Natural killer cell (primary cell): Measurements from ENCODE around the gene OGT. TPM values are rescaled to one million over a fixed set of nuclear protein-coding genes. Genes with fewer than 3 reads are reported as not detected.

ENCODE experiments used
- ATAC-seq, 3 donors: fragments of 150-1000 bp in 2 of 3; fragments of 200-7000 bp in 1 of 3; cut with Tn5 transposase; 1 replicate in 1 of 3; 2 replicates in 2 of 3; pipeline ENCODE4 v1.10.0; 2021; ENCODE audit warnings: mild to moderate bottlenecking in 2 of 3, moderate library complexity in 2 of 3
- DNase-seq, 2 donors: peaks; one replicate each; pipeline versions ENCODE4 v3.0.0 to v3.0.0-alpha.2; 2013 to 2021; ENCODE audit warnings: mixed read lengths in 1 of 2
- H3K27ac ChIP-seq: one replicate; pipeline ENCODE4 v1.5.1; 2013; ENCODE audit warnings: mild to moderate bottlenecking, low read length
- H3K27me3 ChIP-seq: one replicate; pipeline ENCODE4 v1.6.1; 2013; ENCODE audit warnings: low read length; ENCODE audit not compliant: control insufficient read depth, insufficient read depth
- H3K36me3 ChIP-seq: one replicate; pipeline ENCODE4 v1.6.1; 2013; ENCODE audit warnings: low read length; ENCODE audit not compliant: control insufficient read depth, insufficient read depth
- H3K4me1 ChIP-seq: one replicate; pipeline ENCODE4 v1.6.1; 2013; ENCODE audit warnings: low read length; ENCODE audit not compliant: control insufficient read depth, insufficient read depth
- H3K4me3 ChIP-seq: one replicate; pipeline ENCODE4 v1.5.1; 2013; ENCODE audit warnings: low read length
- H3K9me3 ChIP-seq: one replicate; pipeline ENCODE4 v1.6.1; 2013; ENCODE audit warnings: low read length; ENCODE audit not compliant: control insufficient read depth, insufficient read depth
- H3K27ac Mint-ChIP-seq, 2 donors: one replicate each; pipeline ENCODE4 v1.8.0; 2022; ENCODE audit warnings: mild to moderate bottlenecking in 2 of 2, mixed read lengths in 2 of 2, moderate library complexity in 1 of 2
- H3K27me3 Mint-ChIP-seq, 2 donors: one replicate each; pipeline ENCODE4 v1.8.0; 2022; ENCODE audit warnings: low read depth in 2 of 2, mixed read lengths in 2 of 2
- H3K36me3 Mint-ChIP-seq: one replicate; pipeline ENCODE4 v1.8.0; 2022; ENCODE audit warnings: mixed read lengths
- H3K4me1 Mint-ChIP-seq, 2 donors: one replicate each; pipeline ENCODE4 v1.8.0; 2022; ENCODE audit warnings: mixed read lengths in 2 of 2
- H3K4me3 Mint-ChIP-seq: one replicate; pipeline ENCODE4 v1.8.0; 2022; ENCODE audit warnings: mild to moderate bottlenecking, moderate library complexity, mixed read lengths
- H3K9me3 Mint-ChIP-seq, 2 donors: one replicate each; pipeline ENCODE4 v1.8.0; 2022; ENCODE audit warnings: mixed read lengths in 2 of 2
- CTCF ChIP-seq: fragments of 200-600 bp; IDR thresholded peaks from one replicate; pipeline ENCODE4 v1.8.0; 2022; ENCODE audit warnings: antibody characterized with exemption
- WGBS: methylation state at CpG from one replicate; pipeline ENCODE4 v1.1.7; 2013; ENCODE audit warnings: missing lambda C conversion rate; ENCODE audit not compliant: insufficient coverage; 5-methylcytosine and 5-hydroxymethylcytosine counted together
- intact Hi-C: fragments of 100-400 bp; cut with micrococcal nuclease; formaldehyde crosslinking; loops from one replicate; pipeline ENCODE4 v1.14.2; 2022
- total RNA-seq, 4 donors: library from RNA; stranded (reverse); fragments of 120-200 nt in 1 of 4; gene quantifications; one replicate each; pipeline versions ENCODE4 v1.2.3 to v1.2.4, GENCODE V29; 2013 to 2022

The OGT gene
- total RNA-seq, 3 donors from 2014 or later (not counting 1 experiment from before 2014, with no cell fraction given), result 489 to 721 (median 542) TPM

- Histone ChIP-seq H3K4me1 (peaks cover 9% of the 10 kb centered on the region), H3K9me3 (no peaks in the 10 kb centered on the region), H3K27ac (no peak overlapping the region), H3K36me3 (peaks cover 49% of the 10 kb centered on the region), H3K27me3 (no peaks in the 10 kb centered on the region), H3K4me3 (no peak overlapping the region)
- H3K27me3 Mint-ChIP-seq, result no peaks in the 10 kb centered on the region
- TF ChIP-seq CTCF, result no peak
- intact Hi-C loops, result no loop called here
- no peak overlapping the region for H3K4me3 Mint-ChIP-seq
- DNase-seq (no peak), ATAC-seq (no peak)
- no peak overlapping the region for H3K27ac Mint-ChIP-seq
- peaks cover 7% of the 10 kb centered on the region for H3K36me3 Mint-ChIP-seq
- 100% methylated on average over 2 of the region's 7 CpGs for WGBS
- peaks cover 21 to 28% of the 10 kb centered on the region in 2 donors for H3K4me1 Mint-ChIP-seq
- no peaks in the 10 kb centered on the region for H3K9me3 Mint-ChIP-seq
These were observed 14.4 kb downstream of the OGT start for GRCh38 chrX:71547339-71547738.

- DNase-seq, result no peak
- H3K27me3 ChIP-seq, result no peaks in the 10 kb centered on the region
- TF ChIP-seq CTCF, result no peak
- no peak overlapping the region for H3K4me3 ChIP-seq
- peaks cover 57% of the 10 kb centered on the region for H3K36me3 ChIP-seq
- intact Hi-C loops, result no loop called here
- no peaks in the 10 kb centered on the region for H3K9me3 ChIP-seq
- no CpG with 5 or more reads among the region's 1 CpG for WGBS
- H3K27ac ChIP-seq, result no peak overlapping the region
- peaks cover 11 to 12% of the 10 kb centered on the region in 2 donors for H3K4me1 Mint-ChIP-seq
- no peaks in the 10 kb centered on the region for H3K4me1 ChIP-seq
- no peak for ATAC-seq
- peak overlapping the region; percentile 20 to 36 for H3K27ac Mint-ChIP-seq
- peaks cover 7% of the 10 kb centered on the region for H3K36me3 Mint-ChIP-seq
- H3K9me3 Mint-ChIP-seq, result no peaks in the 10 kb centered on the region
- no peak overlapping the region for H3K4me3 Mint-ChIP-seq
- H3K27me3 Mint-ChIP-seq, result no peaks in the 10 kb centered on the region
These were observed 17.1 kb downstream of the OGT start for GRCh38 chrX:71549986-71550385.

GRCh38 chrX:71550578-71550977, 17.7 kb downstream of the OGT start:
- H3K9me3 Mint-ChIP-seq, result no peaks in the 10 kb centered on the region
- no peaks in the 10 kb centered on the region for H3K27me3 ChIP-seq
- peaks cover 11 to 12% of the 10 kb centered on the region in 2 donors for H3K4me1 Mint-ChIP-seq
- H3K36me3 Mint-ChIP-seq, result peaks cover 7% of the 10 kb centered on the region
- ATAC-seq (no peak), DNase-seq (no peak)
- H3K36me3 ChIP-seq, result peaks cover 57% of the 10 kb centered on the region
- no peaks in the 10 kb centered on the region for H3K4me1 ChIP-seq
- no peak for TF ChIP-seq CTCF
- H3K27ac ChIP-seq, result no peak overlapping the region
- no peak overlapping the region for H3K4me3 Mint-ChIP-seq
- H3K27ac Mint-ChIP-seq, result peak overlapping the region; percentile 20 to 36
- H3K27me3 Mint-ChIP-seq, result no peaks in the 10 kb centered on the region
- intact Hi-C loops, result no loop called here
- 92% methylated on average over 2 of the region's 3 CpGs for WGBS
- H3K9me3 ChIP-seq, result no peaks in the 10 kb centered on the region
- no peak overlapping the region for H3K4me3 ChIP-seq

- no peaks in the 10 kb centered on the region for H3K9me3 ChIP-seq
- no peaks in the 10 kb centered on the region for H3K27me3 ChIP-seq
- peak overlapping the region; percentile 1 for H3K27ac Mint-ChIP-seq
- no peaks in the 10 kb centered on the region for H3K4me1 ChIP-seq
- intact Hi-C loops, result no loop called here
- WGBS, result no CpG with 5 or more reads among the region's 3 CpGs
- no peak for TF ChIP-seq CTCF
- no peaks in the 10 kb centered on the region for H3K27me3 Mint-ChIP-seq
- H3K27ac ChIP-seq, result no peak overlapping the region
- no peak overlapping the region for H3K4me3 Mint-ChIP-seq
- ATAC-seq (no peak), DNase-seq (no peak)
- H3K36me3 ChIP-seq, result peaks cover 67% of the 10 kb centered on the region
- no peaks in the 10 kb centered on the region for H3K36me3 Mint-ChIP-seq
- no peak overlapping the region for H3K4me3 ChIP-seq
- H3K4me1 Mint-ChIP-seq, result no peaks in the 10 kb centered on the region
- no peaks in the 10 kb centered on the region for H3K9me3 Mint-ChIP-seq
These were observed 23.1 kb downstream of the OGT start for GRCh38 chrX:71556036-71556435.
